Measurements from ENCODE around the gene PBX1.

DNA sequence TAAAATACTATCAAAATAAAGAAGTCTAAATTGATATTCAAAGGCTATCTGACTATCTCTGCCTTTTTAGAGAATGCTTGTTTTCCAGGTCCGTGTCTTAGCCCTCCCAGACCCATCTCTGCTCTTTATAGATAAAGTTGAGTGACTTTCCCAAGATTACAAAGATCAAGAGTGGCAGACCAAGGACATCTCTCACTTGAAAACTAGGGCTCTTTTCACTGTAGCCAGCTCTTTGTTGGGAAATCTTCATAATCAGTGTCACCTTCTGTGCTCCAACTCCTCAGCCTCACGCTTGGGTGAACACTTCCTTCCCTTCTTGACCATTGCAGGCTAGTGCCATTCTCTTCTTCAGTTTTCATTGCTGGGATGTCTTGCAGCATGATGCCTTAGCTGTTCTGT, 211.1 kb downstream of the PBX1 start:
- TF ChIP-seq CTCF (IDR thresholded peaks at IDR 0.05; ENCODE audit: low read length) (no peak), EZH2 (optimal IDR thresholded peaks at IDR 0.05; ENCODE audit: low read depth, low read length) (no peak)
